Small intestine (tissue), 7 donors: Measurements from ENCODE around the gene FGD4. TPM values are rescaled to one million over a fixed set of nuclear protein-coding genes. Genes with fewer than 3 reads are reported as not detected.
"Not testable (repeated sequence)": the region's sequence is repeated elsewhere in the genome, so short reads cannot be mapped to it uniquely, and the experiment has no call there.

Experiments
- DNase-seq, 2 donors: peaks; one replicate each; pipeline versions ENCODE4 v3.0.0 to v3.0.0-alpha.2; 2013
- FAIRE-seq: peaks from 2 replicates; lab custom pipeline; 2012; peaks lifted over from hg19 to GRCh38; lab: Jason Lieb, UNC
- H3K27ac ChIP-seq, 3 donors: one replicate each; pipeline ENCODE4 v1.5.1; 2013; ENCODE audit warnings: low read length in 2 of 3, mild to moderate bottlenecking in 2 of 3, control low read depth in 1 of 3, inconsistent platforms in 1 of 3, low read depth in 1 of 3, moderate library complexity in 1 of 3
- H3K27me3 ChIP-seq, 3 donors: one replicate each; pipeline ENCODE4 v1.6.1; 2013; ENCODE audit warnings: low read length in 3 of 3, inconsistent platforms in 1 of 3; ENCODE audit not compliant: control insufficient read depth in 3 of 3, insufficient read depth in 3 of 3
- H3K36me3 ChIP-seq, 3 donors: one replicate each; pipeline ENCODE4 v1.6.1; 2013; ENCODE audit warnings: low read length in 3 of 3, inconsistent platforms in 1 of 3, low read depth in 1 of 3, mild to moderate bottlenecking in 1 of 3, moderate library complexity in 1 of 3; ENCODE audit not compliant: control insufficient read depth in 3 of 3, insufficient read depth in 2 of 3
- H3K4me1 ChIP-seq, 3 donors: one replicate each; pipeline ENCODE4 v1.6.1; 2013; ENCODE audit warnings: low read length in 2 of 3, inconsistent platforms in 1 of 3, low read depth in 1 of 3, mild to moderate bottlenecking in 1 of 3, moderate library complexity in 1 of 3; ENCODE audit not compliant: control insufficient read depth in 3 of 3, insufficient read depth in 2 of 3
- H3K4me3 ChIP-seq, 3 donors: one replicate each; pipeline ENCODE4 v1.5.1; 2013; ENCODE audit warnings: low read length in 3 of 3, control low read depth in 1 of 3, inconsistent platforms in 1 of 3, low read depth in 1 of 3, mild to moderate bottlenecking in 1 of 3, moderate library complexity in 1 of 3
- H3K9me3 ChIP-seq, 2 donors: one replicate each; pipeline ENCODE4 v1.6.1; 2013; ENCODE audit warnings: low read depth in 1 of 2, low read length in 1 of 2; ENCODE audit not compliant: control insufficient read depth in 2 of 2, insufficient read depth in 1 of 2
- WGBS, 3 donors: extraction: QIAGEN DNeasy Blood & Tissue Kit; methylation state at CpG; one replicate each; pipeline ENCODE4 v1.1.7; 2013; 5-methylcytosine and 5-hydroxymethylcytosine counted together
- polyA plus RNA-seq, 4 donors: library from polyadenylated mRNA; stranded (reverse) in 3 of 4; unstranded in 1 of 4; fragments of 200-250 nt in 3 of 4; fragments of 120-200 nt in 1 of 4; gene quantifications; one replicate each; pipeline versions ENCODE4 v1.2.1 to v1.2.3, GENCODE V29; 2013
- donor health status: healthy with polysubstance abuse.
- donor health status: control.
- donor health status: control.
- donor health status: Bipolar disorder and iron deficiency.
- donor health status: healthy.

Gene FGD4
- polyA plus RNA-seq, 4 donors, result 8.2 to 21.4 (median 14.2) TPM

DNA sequence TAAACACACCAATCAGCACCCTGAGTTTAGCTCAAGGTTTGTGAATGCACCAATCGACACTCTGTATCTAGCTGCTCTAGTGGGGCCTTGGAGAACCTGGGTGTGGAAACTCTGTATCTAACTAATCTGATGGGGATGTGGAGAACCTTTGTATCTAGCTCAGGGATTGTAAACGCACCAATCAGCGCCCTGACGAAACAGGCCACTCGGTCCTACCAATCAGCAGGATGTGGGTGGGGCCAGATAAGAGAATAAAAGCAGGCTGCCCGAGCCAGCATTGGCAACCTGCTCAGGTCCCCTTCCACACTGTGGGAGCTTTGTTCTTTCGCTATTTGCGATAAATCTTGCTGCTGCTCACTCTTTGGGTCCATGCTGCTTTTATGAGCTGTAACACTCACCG is 127.0 kb downstream of the FGD4 start:
- not testable (repeated sequence) for FAIRE-seq, H3K4me3 ChIP-seq, H3K4me1 ChIP-seq, H3K27ac ChIP-seq, DNase-seq, H3K27me3 ChIP-seq, H3K9me3 ChIP-seq, H3K36me3 ChIP-seq
- 77 to 92% (median 87%) methylated on average over 9 of the region's 9 CpGs for WGBS, 3 donors

DNA sequence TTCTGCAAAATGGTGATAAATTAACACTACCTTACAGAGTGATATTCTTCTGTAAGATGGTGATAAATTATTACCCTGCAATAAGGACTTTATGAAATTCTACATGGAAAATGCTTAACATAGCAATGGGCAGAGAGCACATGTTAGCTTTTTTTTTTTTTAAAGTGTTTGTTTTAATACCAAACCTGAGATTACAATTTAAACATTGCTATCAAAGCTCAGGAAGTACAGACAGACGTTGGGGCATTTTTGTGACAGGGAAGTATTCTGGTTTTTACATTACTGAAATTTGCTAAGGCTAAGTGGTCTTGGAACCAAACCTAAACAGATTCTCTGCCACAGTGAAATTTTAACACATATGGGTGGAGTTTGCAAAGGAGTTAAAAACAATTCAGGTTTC is 133.1 kb downstream of the FGD4 start:
- H3K4me1 ChIP-seq, result peaks cover 0 to 29% (median 8%) of the 10 kb centered on the region in 3 donors
- peaks cover 0 to 8% (median 0%) of the 10 kb centered on the region in 3 donors for H3K36me3 ChIP-seq
- DNase-seq (peak in 1 of 2 donors; percentile 24), FAIRE-seq (no peak)
- 11 to 15% (median 15%) methylated on average over 1 of the region's 1 CpG for WGBS, 3 donors
- H3K27me3 ChIP-seq, result no peaks in the 10 kb centered on the region
- no peak overlapping the region for H3K27ac ChIP-seq
- H3K9me3 ChIP-seq, result no peaks in the 10 kb centered on the region
- no peak overlapping the region for H3K4me3 ChIP-seq

DNA sequence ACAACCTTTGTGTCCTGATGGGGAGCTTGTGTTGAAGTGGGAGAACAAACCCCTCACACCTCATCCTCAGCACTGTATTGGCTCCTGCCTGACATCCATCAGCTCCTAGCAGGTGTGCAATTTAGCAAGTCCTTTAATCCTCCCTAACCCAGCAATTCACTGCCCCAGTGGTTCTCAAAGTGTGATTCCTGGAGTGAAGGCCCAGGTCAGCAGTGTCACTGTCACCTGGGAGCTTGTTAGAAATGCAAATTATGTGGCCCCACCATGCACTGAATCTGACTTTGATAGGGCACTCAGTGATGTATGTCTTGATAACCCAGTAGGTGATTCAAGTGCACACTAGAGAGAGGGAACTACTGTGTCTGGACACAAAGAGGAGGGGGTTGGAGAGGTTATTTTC is 133.6 kb downstream of the FGD4 start:
- Histone ChIP-seq H3K27me3 (no peaks in the 10 kb centered on the region), H3K4me1 (peaks cover 0 to 29% (median 8%) of the 10 kb centered on the region in 3 donors), H3K36me3 (peaks cover 0 to 8% (median 0%) of the 10 kb centered on the region in 3 donors), H3K9me3 (no peaks in the 10 kb centered on the region), H3K4me3 (no peak overlapping the region), H3K27ac (peak overlapping the region; percentile 4 to 34 (median 27))
- no peak for FAIRE-seq
- DNase-seq, result peak in 1 of 2 donors; percentile 15

DNA sequence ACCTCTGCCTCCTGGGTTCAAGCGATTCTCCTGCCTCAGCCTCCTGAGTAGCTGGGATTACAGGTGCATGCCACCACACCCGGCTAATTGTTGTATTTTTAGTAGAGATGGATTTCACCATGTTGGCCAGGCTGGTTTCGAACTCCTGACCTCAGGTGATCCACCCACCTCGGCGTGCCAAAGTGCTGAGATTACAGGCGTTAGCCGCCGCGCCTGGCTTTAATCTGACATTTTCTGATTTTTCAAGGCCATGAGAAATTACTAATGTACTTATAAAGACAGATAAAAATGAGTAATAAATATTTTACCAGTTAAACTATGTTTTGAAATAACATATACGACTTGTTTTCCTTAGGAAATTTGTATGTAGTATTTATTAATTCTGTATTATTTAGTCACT is 134.1 kb downstream of the FGD4 start:
- DNase-seq, result peak in 1 of 2 donors; percentile 57
- H3K27ac ChIP-seq, result peak overlapping the region; percentile 4 to 85 (median 75)
- not testable (repeated sequence) for FAIRE-seq, H3K36me3 ChIP-seq, H3K4me3 ChIP-seq, H3K9me3 ChIP-seq, H3K27me3 ChIP-seq
- H3K4me1 ChIP-seq, result peaks cover 0 to 29% (median 8%) of the 10 kb centered on the region in 3 donors
- 19 to 54% (median 36%) methylated on average over 10 of the region's 10 CpGs for WGBS, 3 donors

DNA sequence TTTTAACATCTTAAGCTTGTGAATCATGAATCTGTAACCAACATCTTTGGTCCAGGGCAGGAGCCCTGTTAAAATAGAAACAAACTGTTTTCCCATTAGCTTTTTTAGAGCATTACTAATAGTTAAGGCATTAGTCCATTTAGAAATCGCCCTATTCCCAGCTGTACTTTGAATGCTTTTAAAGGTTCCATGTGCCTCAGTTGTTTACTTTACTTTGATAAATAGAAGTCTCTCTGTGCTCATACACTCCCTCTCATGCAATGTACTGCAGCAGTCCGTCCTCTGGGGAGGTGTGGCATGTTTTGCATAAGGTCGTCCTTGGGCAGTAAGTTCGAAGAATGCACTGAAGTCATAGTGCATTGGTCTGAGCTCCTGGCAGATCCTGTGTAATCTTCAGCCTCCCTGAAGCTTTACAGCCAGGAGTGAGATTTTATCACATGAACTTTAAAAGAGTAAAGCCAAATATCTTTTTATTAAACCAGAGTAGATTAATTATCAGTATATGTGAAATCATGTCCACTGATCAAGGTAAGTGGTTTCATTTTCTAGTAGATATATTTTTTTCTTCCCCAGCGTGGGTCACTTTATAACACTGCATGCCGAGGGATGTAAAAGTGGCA is 134.7 kb downstream of the FGD4 start:
- H3K9me3 ChIP-seq, result no peaks in the 10 kb centered on the region
- peaks cover 0 to 29% (median 8%) of the 10 kb centered on the region in 3 donors for H3K4me1 ChIP-seq
- FAIRE-seq (no peak), DNase-seq (peak; percentile 86 to 96)
- no peaks in the 10 kb centered on the region for H3K27me3 ChIP-seq
- WGBS, 3 donors, result 7 to 14% (median 13%) methylated on average over 6 of the region's 6 CpGs
- peaks cover 0 to 6% (median 0%) of the 10 kb centered on the region in 3 donors for H3K36me3 ChIP-seq
- peak overlapping the region in 2 of 3 donors; percentile 8 to 27 for H3K4me3 ChIP-seq
- peak overlapping the region; percentile 14 to 85 (median 52) for H3K27ac ChIP-seq

DNA sequence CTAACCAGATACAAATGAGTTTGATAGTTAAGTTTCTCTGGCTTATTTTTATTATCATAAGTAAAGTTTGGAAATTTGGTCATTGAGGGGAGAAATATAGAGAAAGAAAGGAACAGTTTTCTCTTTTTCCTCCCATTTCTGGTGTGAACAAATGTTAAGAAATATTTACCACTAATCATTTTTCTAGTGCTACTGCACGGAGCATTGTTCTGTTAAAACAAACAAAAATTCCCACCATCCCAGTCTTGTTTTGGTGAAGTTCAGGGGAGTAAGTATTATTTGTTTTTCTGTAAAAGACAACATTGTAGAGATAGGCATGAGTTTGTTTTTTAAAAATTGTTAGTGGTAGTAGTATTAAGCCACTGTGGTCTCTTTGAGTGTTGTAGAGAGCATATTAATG is 135.3 kb downstream of the FGD4 start:
- FAIRE-seq (no peak), DNase-seq (no peak)
- Histone ChIP-seq H3K9me3 (no peaks in the 10 kb centered on the region), H3K4me3 (peak overlapping the region in 1 of 3 donors; percentile 27), H3K36me3 (peaks cover 0 to 5% (median 0%) of the 10 kb centered on the region in 3 donors), H3K4me1 (peaks cover 0 to 29% (median 8%) of the 10 kb centered on the region in 3 donors), H3K27me3 (no peaks in the 10 kb centered on the region), H3K27ac (peak overlapping the region; percentile 14 to 85 (median 52))
- WGBS, 3 donors, result 17 to 54% (median 23%) methylated on average over 1 of the region's 1 CpG

DNA sequence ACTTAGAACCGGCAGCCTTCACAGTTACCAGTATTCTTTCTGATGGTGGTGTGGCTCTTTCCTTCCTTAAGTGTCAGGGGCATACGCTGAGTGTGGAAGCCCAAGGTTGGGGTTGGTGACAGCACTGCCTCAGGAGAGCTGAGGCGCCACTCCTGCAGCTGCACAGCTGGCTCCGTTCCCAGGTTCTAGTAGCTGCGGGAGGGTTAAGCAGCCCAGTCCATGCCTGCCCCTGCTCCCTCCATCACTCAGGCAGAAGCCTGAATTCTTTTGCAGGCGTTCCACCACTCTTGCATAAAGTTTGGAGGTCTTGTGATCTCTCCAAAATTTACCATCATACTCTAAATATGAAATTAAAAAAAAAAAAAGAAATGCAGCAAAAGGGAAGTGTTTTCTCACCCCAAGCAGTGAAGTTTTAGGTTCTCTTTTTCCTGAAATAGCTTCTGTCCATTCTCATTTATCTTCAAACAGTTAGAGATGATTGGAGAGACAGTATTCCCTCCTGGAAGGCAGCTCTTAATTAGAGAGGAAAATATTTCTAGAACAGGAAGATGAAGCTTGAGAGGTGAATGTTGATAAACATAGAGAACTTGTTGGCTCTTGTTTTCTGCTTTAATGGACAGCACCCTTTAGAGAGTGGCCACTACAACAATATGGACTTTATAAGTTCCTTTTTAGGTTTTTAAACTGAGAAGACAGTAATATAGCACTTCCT is 136.1 kb downstream of the FGD4 start:
- FAIRE-seq, result no peak
- WGBS, 3 donors, result 0 to 6% (median 4%) methylated on average over 6 of the region's 6 CpGs

DNA sequence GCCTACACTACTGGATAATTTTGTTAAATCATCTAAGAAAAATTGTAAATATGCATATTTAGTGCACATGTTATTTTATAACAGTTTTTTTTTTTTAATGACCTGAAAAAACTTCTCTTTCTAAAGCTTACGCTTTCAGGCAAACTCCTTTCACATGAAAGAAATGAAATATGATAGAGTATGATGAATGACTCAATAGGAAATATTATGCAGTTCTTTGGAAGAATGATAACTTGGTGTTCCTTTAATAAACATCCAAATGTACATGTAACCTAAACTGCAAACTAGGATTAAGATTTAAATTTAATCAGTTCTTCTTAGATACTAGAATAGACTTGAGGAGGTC is 136.6 kb downstream of the FGD4 start:
- Histone ChIP-seq H3K27me3 (no peaks in the 10 kb centered on the region), H3K9me3 (no peaks in the 10 kb centered on the region), H3K27ac (peak overlapping the region in 1 of 3 donors; percentile 85), H3K4me1 (peaks cover 0 to 29% (median 8%) of the 10 kb centered on the region in 3 donors), H3K36me3 (peaks cover 0 to 5% (median 0%) of the 10 kb centered on the region in 3 donors), H3K4me3 (no peak overlapping the region)
- FAIRE-seq (no peak), DNase-seq (no peak)
- WGBS, 3 donors, result 57 to 79% (median 78%) methylated on average over 1 of the region's 1 CpG

More for the DNA sequence above, 136.1 kb downstream of the FGD4 start:
- Histone ChIP-seq H3K27me3 (no peaks in the 10 kb centered on the region), H3K9me3 (no peaks in the 10 kb centered on the region), H3K36me3 (peaks cover 0 to 5% (median 0%) of the 10 kb centered on the region in 3 donors), H3K27ac (peak overlapping the region in 2 of 3 donors; percentile 85 to 87), H3K4me3 (peak overlapping the region in 1 of 3 donors; percentile 22), H3K4me1 (peaks cover 0 to 29% (median 8%) of the 10 kb centered on the region in 3 donors)
- DNase-seq, result peak; percentile 55 to 76
